KMS-11 (cell line): ENCODE measurements around the gene RBMX.

Experiments
- H2AFZ ChIP-seq: fragments of 200-600 bp; sonication (generic); 2 replicates; pipeline ENCODE4 v1.6.1; 2016; ENCODE audit warnings: antibody characterized with exemption, mixed run types, low read depth
- H3K27ac ChIP-seq: fragments of 200-600 bp; sonication (generic); 2 replicates; pipeline ENCODE4 v1.6.1; 2016; ENCODE audit warnings: mild to moderate bottlenecking, mixed run types
- H3K27me3 ChIP-seq: fragments of 200-600 bp; sonication (generic); 2 replicates; pipeline ENCODE4 v1.6.1; 2017; ENCODE audit warnings: mild to moderate bottlenecking, low read depth, mixed run types, moderate library complexity; ENCODE audit not compliant: insufficient read depth
- H3K36me3 ChIP-seq: fragments of 200-600 bp; sonication (generic); 2 replicates; pipeline ENCODE4 v1.6.1; 2017; ENCODE audit warnings: mild to moderate bottlenecking, mixed run types; ENCODE audit not compliant: insufficient read depth
- H3K4me1 ChIP-seq: fragments of 200-600 bp; sonication (generic); 2 replicates; pipeline ENCODE4 v1.6.1; 2016; ENCODE audit warnings: mild to moderate bottlenecking, low read depth, mixed run types; ENCODE audit not compliant: poor library complexity, severe bottlenecking
- H3K4me2 ChIP-seq: fragments of 200-600 bp; sonication (generic); 2 replicates; pipeline ENCODE4 v1.7.0; 2016; ENCODE audit warnings: mild to moderate bottlenecking, mixed run types
- H3K4me3 ChIP-seq: fragments of 200-600 bp; sonication (generic); IDR thresholded peaks from 2 replicates; pipeline ENCODE4 v1.6.1; 2017; ENCODE audit warnings: low read depth, low read length, mixed read lengths; ENCODE audit not compliant: insufficient read depth
- H3K79me2 ChIP-seq: fragments of 200-600 bp; sonication (generic); 2 replicates; pipeline ENCODE4 v1.6.1; 2016; ENCODE audit warnings: low read depth, mixed run types; ENCODE audit not compliant: insufficient read depth
- H3K9ac ChIP-seq: fragments of 200-600 bp; sonication (generic); 2 replicates; pipeline ENCODE4 v1.6.1; 2016; ENCODE audit warnings: mild to moderate bottlenecking, mixed run types
- H4K20me1 ChIP-seq: fragments of 200-600 bp; sonication (generic); 2 replicates; pipeline ENCODE4 v1.6.1; 2016; ENCODE audit warnings: mild to moderate bottlenecking, mixed run types; ENCODE audit not compliant: insufficient read depth
- CTCF ChIP-seq: fragments of 200-600 bp; sonication (generic); conservative IDR thresholded peaks from 2 replicates; pipeline ENCODE4 v1.6.1; 2017; ENCODE audit warnings: low read depth, mild to moderate bottlenecking, antibody characterized with exemption, low read length, moderate library complexity, mixed read lengths

RBMX gene

GRCh38 chrX:136866337-136867095 lies 14.0 kb downstream of the RBMX start:
- no peaks in the 10 kb centered on the region for H3K79me2 ChIP-seq
- H4K20me1 ChIP-seq, result 0 out of 2 replicates have a peak, but pooled peaks cover 4% of the 10 kb centered on the region
- H3K4me2 ChIP-seq, result no peak overlapping the region
- TF ChIP-seq CTCF, result no peak
- no peak overlapping the region for H2AFZ ChIP-seq
- H3K36me3 ChIP-seq, result no peaks in the 10 kb centered on the region
- no peak overlapping the region for H3K4me3 ChIP-seq
- peaks cover 3% of the 10 kb centered on the region for H3K4me1 ChIP-seq
- H3K9ac ChIP-seq, result no peak overlapping the region
- no peaks in the 10 kb centered on the region for H3K27me3 ChIP-seq
- H3K27ac ChIP-seq, result no peak overlapping the region

- TF ChIP-seq CTCF, result no peak
- Histone ChIP-seq H3K36me3 (no peaks in the 10 kb centered on the region), H3K4me3 (no peak overlapping the region), H3K4me1 (peaks cover 3% of the 10 kb centered on the region), H3K27ac (no peak overlapping the region), H4K20me1 (0 out of 2 replicates have a peak, but pooled peaks cover 4% of the 10 kb centered on the region), H3K4me2 (no peak overlapping the region), H3K9ac (no peak overlapping the region), H3K27me3 (no peaks in the 10 kb centered on the region), H2AFZ (no peak overlapping the region), H3K79me2 (no peaks in the 10 kb centered on the region)
Measured at GRCh38 chrX:136865270-136866158, 15.0 kb downstream of the RBMX start.

- Histone ChIP-seq H3K36me3 (no peaks in the 10 kb centered on the region), H3K4me3 (no peak overlapping the region), H3K4me2 (no peak overlapping the region), H3K27me3 (no peaks in the 10 kb centered on the region), H2AFZ (no peak overlapping the region), H3K4me1 (peaks cover 3% of the 10 kb centered on the region), H3K27ac (no peak overlapping the region), H3K9ac (no peak overlapping the region), H4K20me1 (0 out of 2 replicates have a peak, but pooled peaks cover 4% of the 10 kb centered on the region), H3K79me2 (no peaks in the 10 kb centered on the region)
- TF ChIP-seq CTCF, result no peak
Measured at GRCh38 chrX:136863826-136864225, 16.7 kb downstream of the RBMX start.

- Histone ChIP-seq H4K20me1 (0 out of 2 replicates have a peak, but pooled peaks cover 4% of the 10 kb centered on the region), H3K9ac (no peak overlapping the region), H3K4me2 (no peak overlapping the region), H3K27ac (no peak overlapping the region), H3K4me3 (no peak overlapping the region), H3K4me1 (peaks cover 3% of the 10 kb centered on the region), H3K27me3 (no peaks in the 10 kb centered on the region), H3K79me2 (no peaks in the 10 kb centered on the region), H2AFZ (no peak overlapping the region), H3K36me3 (no peaks in the 10 kb centered on the region)
- no peak for TF ChIP-seq CTCF
Measured at GRCh38 chrX:136862546-136862945, 18.0 kb downstream of the RBMX start.
